Cerebellar nuclear complex (tissue), 1 donor: ENCODE results near the gene RIN3.
"Not testable (repeated sequence)": the region's sequence is repeated elsewhere in the genome, so short reads cannot be mapped to it uniquely, and the experiment has no call there.

Source experiments
- DNase-seq, 2 experiments: peaks; one replicate each; lab custom pipeline; 2025; lab: John Stamatoyannopoulos, UW

The RIN3 gene

DNA sequence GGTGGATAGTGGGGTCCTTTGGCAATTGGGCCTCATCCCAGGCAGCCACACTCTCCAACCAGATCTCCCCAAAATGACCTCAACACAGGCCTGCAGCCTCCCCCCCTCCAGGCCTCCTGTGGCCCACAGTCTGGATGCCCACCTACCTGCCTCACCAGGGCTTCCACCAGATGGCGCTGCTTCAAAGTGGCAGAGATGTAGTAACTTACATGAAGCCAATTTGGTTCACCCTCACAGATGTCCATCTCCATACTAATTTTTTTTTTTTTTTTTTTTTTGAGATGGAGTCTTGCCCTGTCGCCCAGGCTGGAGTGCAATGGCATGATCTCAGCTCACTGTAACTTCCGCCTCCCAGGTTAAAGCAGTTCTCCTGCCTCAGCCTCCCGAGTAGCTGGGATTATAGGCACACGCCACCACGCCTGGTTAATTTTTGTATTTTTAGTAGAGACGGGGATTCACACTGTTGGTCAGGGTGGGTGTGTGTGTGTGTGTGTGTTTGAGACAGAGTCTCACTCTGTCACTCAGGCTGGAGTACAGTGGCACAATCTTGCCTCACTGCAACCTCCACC is 201.2 kb downstream of the RIN3 start:
- DNase-seq = not testable (repeated sequence)

DNA sequence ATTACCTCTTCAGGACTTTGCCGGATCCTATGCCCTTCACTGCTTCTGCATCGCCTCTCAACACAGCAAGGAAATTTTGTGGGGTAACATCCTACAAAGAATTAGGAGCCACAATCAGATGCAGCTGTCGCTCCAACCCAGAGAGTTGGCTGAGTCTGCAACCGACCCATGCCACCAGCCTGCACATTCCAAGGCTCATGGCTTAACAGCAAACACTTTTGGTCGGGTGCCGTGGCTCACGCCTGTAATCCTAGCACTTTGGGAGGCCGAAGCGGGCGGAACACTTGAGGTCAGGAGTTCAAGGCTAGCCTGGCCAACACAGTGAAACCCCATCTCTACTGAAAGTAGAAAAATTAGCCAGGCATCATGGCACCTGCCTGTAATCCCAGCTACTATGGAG is 202.6 kb downstream of the RIN3 start:
- no peak for DNase-seq

DNA sequence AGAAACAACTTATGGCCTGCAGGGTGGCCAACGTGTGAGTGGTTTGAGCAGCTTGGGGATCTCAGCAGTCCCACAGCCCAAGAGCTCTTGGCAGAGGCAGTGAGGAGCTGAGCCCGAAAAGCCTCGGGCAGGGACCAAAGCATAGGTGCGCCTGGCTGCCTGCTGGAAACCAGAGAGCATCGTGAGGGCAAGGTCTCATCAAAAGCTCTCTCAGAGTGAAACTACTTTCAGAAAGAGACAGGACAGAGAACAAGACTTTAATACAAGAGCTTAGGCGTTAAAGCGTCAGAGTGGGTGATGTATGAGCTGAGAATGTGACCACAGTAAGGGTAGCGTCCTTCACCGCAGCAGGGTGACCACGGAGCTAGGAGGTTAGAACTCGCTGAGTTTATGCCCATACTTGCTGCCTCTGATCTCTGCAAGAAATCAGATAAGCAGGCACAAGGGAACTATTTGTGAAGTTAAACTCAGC is 204.0 kb downstream of the RIN3 start:
- no peak for DNase-seq

DNA sequence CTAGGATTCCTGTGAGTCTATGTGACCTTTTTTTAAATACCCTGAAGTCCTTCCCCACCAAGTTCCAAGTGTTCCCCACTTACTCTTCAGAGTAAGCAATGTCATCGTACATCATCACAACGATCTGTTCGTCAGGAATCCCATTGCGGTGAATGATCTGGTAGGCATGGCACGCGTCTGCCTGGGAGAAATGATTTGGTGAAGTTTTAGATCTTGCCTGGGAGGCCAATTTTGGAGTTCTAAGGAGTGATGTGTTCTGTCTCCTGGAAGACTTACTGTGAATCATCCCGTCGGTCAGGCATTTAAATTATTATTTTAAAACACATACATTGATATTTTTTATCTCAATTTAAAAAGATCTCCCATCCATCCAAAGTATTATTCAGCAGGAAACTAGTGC is 205.1 kb downstream of the RIN3 start:
- DNase-seq = no peak

DNA sequence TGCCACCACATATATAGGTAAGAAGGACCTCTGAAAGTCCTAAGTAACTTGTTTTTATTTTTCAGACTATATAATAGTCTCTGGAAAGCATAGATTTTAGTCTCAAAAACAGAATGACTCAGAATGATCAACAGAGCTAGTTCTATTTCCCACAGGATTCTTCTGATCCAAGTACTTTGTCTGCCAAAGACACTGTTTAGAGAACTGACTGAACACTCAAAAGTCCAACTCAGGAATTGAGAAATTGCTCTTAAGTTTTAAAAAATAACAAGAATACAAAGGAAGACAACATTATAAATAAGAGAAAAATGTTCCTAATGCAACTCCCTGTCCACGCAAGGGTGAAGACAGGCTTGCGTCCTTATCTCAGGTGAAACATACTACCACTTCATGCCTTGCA is 205.8 kb downstream of the RIN3 start:
- no peak for DNase-seq

DNA sequence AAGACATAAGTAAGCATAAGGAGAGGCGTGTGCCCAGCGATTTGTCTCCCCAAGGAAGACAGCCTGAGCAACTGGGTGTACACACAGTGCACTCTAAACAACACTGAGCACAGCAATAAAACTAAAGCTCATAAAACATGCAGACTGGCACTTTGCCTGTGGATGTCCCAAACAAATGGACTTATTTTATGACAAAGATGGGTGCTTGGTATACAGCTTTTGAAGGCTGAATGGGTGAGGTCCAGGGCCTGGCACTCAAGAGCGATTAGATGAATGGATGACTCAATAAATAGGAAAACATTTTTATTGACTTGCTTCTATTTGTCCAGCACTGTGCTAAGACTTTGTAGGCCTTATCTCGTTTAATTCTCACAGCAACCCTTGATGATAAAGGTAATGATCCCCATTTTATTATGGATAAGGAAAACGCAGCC is 206.3 kb downstream of the RIN3 start:
- DNase-seq = no peak

DNA sequence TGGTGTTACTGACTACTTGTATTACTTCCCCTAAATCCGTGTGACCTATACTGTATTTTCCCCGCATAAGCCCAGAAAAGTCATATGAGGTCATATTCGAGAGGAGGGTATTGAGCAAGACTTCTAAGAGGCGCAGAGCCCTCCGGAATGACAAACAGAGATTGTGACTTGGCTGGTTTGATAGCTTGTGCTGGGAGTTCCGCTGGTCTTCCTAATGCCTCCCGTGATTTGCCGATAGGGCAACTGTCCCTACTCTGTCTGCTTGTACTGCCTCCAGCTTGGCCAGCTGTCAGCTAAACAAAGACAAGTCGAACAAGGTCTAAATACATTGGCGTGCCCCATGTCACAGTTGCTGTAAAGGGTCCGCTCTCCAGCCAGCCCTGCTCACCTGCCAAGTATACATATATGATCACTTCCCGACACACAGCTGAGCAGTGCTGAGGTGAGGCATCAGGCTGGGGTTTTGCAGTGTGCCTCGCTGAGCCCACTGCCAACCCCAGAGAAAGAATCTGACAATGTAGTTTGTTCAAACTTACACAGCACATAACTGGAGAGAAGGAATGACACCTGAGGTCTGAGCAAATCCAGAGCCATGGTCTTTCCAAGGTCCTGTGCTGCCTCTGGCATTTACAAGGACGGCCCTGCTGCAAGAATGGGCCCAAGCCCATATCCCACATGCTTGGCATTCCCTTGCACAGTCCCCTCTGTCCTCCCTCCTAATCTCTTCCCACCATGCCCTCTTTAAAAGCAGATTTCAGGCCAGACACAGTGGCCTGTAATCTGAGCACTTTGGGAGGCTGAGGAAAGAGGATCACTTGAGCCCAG is 211.1 kb downstream of the RIN3 start:
- DNase-seq = no peak

DNA sequence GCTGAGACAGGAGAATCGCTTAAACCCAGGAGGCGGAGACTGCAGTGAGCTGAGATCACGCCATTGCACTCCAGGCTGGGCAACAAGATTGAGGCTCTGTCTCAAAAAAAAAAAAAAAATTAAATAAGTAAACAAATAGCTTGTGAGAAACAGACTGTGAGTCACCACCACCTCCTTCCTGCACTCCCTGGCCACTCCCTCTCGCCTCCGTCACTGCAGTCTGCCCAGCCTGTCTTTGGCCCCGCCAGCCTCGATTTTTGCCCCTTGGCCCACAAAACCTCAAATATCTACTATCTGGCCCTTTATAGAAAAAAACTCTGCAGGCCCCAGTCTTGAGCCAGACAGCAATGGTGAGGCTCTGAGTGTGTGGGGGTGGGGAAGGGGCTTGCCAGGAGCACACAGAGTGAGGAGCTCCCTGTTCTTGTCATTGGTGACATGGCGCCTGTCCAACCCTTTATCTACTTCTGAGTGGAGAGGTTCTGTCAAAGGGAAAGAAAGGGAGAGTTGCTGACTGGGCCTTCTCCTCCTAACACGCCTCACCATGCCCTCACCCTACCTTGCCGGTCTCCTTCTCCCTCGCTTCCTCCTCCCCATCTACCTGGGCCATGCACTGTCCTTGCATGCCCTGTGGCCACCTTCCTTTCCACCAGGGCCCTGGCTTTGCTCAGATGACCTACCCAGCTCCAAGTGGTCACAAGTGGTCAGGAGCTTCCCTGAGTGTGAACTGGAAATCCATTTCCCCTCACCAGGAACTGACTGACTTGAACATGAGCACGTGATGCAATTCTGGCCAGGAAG is 212.8 kb downstream of the RIN3 start:
- DNase-seq = no peak

DNA sequence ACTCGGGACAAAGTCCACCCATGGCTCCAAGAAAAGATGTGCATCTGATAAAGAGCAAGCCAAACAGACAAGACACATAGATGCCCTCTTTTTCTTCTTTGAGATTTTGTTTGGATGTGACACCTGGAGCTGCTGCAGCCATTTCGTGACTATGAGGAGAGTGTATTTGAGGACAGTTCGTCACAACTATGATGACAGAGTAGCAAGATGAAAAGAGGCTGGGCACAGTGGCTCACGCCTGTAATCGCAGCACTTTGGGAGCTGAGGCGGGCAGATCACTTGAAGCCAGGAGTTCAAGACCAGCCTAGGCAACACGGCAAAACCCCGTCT is 213.3 kb downstream of the RIN3 start:
- DNase-seq = no peak

DNA sequence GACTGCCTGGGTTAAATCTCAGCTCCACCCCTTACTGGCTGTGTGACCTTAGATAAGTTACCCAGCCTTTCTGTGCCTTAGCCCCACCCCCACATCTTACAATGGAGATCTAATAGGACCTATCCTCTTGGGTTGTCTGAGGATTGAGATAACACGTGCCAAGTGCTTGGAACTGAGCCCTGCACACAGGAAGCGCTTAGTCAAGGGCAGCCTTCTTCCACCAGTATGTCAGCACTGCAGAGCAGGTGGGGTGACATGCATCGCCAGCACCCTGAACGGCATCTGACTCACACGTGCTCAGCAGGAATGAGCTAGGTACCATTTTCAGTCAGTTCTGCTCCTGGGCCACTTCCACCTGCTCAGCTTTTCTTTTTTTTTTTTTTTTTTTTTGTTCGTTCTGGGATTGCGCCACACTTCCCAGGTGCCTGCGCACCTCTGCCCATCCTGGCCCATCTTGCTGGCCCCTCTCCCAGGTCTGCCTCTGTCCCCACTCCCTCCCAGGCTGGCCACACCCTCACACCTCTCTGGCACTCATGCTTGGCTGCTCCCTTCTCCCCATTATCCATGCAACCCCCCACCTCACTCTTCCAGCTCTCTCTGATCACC is 215.3 kb downstream of the RIN3 start:
- no peak for DNase-seq

DNA sequence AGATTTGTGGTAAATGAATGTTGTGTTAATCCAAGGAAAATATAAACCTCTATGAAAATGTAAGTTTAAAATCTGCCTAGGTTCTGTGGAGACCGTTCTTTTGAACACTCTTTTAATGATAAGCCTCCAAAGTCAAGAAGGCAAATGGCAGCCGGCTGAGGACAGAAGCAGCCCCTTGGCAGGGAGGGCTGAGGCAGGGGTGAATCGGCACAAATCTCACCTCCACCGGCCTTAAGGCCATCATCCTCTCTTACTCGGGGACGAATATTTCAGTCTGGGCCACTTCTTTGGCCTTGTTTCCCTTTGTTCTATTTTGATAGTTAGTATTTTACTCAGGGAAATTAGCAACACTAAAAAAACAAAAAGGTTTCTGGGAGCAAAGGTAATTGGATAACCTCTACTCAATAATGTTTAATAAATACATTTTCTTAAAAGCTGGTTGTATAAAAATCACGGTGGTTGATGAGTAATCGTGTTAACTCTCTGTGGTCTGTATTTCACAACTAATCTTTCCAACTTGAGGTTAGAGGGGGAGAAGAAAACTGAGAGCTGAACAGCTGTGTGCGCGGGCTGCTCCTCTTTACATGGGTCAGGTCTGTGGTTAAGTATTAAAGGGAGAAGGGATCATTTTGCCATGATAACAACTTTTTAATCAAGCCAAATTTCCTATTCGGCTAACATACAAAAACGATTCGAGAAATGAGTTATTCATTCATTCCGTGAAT is 216.2 kb downstream of the RIN3 start:
- DNase-seq = no peak

DNA sequence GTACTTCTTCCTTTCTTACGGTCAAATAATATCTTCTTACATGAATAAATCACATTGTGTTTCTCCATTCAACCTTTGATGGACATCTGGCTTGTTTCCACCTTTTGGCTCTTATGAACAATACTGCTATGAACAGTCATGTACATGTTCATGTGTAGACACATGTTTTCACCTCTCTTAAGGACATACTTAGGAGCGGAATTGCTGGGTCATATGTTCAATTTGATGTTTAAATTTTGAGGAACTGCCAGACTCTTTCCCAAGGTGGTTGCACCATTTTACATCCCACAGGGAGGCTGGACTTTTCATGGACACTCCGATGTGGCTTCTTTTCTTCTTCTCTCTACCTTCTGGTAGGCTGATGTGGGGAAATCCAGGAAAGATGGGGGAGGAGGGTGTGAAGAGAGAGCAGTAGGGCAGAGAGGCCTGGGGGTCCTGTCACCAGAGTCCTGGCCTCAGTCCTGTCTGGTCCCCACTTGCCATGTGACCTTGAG is 218.1 kb downstream of the RIN3 start:
- no peak for DNase-seq

DNA sequence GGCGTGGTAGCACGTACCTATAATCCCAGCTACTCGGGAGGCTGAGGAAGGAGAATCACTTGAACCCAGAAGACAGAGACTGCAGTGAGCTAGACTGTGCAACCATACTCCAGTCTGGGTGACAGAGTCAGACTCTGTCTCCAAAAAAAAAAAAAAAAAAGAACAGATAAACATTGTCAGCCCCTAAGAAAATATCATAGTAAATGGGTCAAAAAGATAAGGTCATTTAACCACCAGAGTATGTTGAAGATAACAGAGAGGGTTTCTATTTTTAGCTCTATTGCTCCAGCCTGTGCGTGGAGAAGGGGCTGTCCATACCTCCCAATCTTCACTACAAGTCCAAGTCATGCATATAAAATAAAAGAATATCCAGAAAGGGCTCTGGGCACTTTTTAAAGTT is 219.4 kb downstream of the RIN3 start:
- DNase-seq = no peak

DNA sequence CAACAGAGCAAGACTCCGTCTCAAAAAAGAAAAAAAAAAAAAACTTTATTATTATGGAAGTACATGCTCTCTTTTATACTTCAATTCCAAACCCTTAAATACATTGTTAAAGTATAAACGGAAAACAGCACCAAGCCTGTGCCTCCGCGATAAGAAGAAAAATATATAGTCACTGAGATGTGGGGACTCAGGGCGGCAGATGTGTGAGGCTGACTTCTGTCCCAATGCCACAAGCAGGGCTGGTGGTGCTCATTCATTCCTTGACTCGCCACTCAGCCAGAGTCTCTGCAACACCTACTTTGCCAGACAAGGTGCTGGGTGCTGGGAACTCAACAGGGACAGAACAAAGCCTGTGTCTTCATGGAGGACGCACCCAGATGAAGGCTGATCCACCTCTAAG is 221.0 kb downstream of the RIN3 start:
- DNase-seq = no peak

DNA sequence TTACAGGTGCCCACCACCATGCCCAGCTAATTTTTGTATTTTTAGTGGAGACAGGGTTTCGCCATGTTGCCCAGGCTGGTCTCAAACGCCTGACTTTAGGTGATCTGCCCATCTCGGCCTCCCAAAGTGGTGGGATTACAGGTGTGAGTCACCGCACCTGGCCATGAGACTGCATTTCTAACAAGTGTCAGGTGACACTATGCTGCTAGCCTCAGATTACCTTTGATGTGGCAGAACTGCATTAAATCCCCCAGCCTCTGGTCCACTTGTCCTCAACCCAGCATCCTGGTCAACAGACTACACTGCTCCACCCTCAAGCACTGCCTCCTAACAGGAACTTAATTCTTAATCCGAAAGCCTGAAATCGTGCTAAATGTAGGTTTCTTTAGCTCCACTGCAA is 221.8 kb downstream of the RIN3 start:
- no peak for DNase-seq

DNA sequence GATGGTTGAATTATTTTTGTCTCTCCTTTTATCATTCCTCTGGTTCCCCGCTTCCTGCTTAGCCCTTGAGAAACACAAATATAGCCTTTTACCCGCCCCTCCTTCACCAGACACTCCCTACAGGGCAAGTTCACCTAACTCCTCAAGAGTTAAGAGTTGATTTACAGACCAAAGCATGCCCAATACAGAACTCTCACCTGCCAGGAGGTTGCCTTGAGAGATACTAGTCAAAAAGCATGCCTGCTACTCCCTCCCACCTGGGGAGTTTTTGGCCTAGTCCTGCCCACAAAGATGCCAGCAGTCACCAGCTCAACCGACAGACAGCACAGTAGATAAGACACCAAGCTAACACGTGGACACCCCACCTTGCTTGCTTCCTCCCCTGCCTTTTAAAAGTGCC is 223.6 kb downstream of the RIN3 start:
- no peak for DNase-seq

DNA sequence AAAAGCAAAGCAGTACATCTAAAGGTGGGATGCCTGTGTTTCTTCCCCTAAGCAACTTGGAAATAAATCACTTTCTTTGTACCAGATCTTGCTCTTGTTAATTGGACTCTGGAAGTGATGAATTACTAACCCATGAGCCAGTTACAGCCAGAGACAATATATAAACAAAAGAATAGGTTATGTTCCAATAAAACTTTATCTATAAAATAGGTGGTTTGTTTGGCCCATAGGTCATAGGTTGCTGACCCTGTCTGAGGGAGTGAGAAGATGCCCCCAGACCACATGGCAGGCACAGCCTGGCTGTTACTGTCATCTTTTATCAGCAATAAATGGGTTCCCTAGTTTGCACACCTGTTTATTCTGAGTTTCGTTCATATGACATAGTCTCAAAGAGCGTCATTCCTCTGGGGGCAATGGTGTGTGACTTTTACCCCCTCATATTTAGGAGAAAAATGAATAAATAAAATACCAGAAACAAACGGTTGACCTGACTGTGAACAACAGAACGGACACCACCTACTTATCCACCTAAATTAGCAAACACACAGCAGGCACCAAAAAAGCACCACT is 224.1 kb downstream of the RIN3 start:
- no peak for DNase-seq
